PC-3 (cell line): ENCODE results near the gene TIAM1. TPM values are rescaled to one million over a fixed set of nuclear protein-coding genes. Genes with fewer than 3 reads are reported as not detected.

Experiments used
- ATAC-seq: fragments of 200-7000 bp; cut with Tn5 transposase; 2 replicates; pipeline ENCODE4 v1.9.1; 2020; ENCODE audit warnings: mild to moderate bottlenecking, moderate library complexity
- BruUV-seq: library from RNA; stranded (reverse); fragments of 400-500 nt; replicated peaks from 2 replicates; lab custom pipeline; 2021; lab: Mats Ljungman, UMichigan
- CTCF ChIA-PET: fragments of 300-600 bp; sonication (Branson Sonifier 250); formaldehyde crosslinking; loops from one replicate; lab custom pipeline; 2022; ENCODE audit warnings: antibody characterized with exemption; lab: Charles Lee
- POLR2A ChIA-PET: fragments of 300-600 bp; sonication (Branson Sonifier 250); formaldehyde crosslinking; loops from one replicate; lab custom pipeline; 2022; ENCODE audit warnings: antibody characterized with exemption; ENCODE audit not compliant: unreplicated experiment; lab: Charles Lee
- DNase-seq: peaks from one replicate; pipeline ENCODE4 v3.0.0-alpha.2; 2015
- H2AFZ ChIP-seq: fragments of 300-600 bp; sonication (generic); 2 replicates; pipeline ENCODE4 v1.6.0; 2016; ENCODE audit warnings: antibody characterized with exemption, low read length
- H3F3A ChIP-seq: fragments of 300-600 bp; sonication (generic); one replicate; pipeline ENCODE4 v1.6.0; 2017; ENCODE audit warnings: antibody characterized with exemption, low read length, control low read depth, mild to moderate bottlenecking; ENCODE audit not compliant: unreplicated experiment
- H3K27ac ChIP-seq: fragments of 300-600 bp; sonication (generic); 2 replicates; pipeline ENCODE4 v1.5.1; 2016; ENCODE audit warnings: mild to moderate bottlenecking, low read length
- H3K27me3 ChIP-seq: fragments of 300-600 bp; sonication (generic); 2 replicates; pipeline ENCODE4 v1.6.1; 2016; ENCODE audit warnings: low read length, mixed read lengths
- H3K36me3 ChIP-seq: fragments of 300-600 bp; sonication (generic); 2 replicates; pipeline ENCODE4 v1.6.1; 2016; ENCODE audit warnings: low read depth, mixed run types, low read length, mixed read lengths
- H3K4me1 ChIP-seq: fragments of 300-600 bp; sonication (generic); 2 replicates; pipeline ENCODE4 v1.5.1; 2016; ENCODE audit warnings: low read length; ENCODE audit not compliant: insufficient read depth
- H3K4me2 ChIP-seq: fragments of 300-600 bp; sonication (generic); 2 replicates; pipeline ENCODE4 v1.6.0; 2016; ENCODE audit warnings: low read length
- H3K4me3 ChIP-seq: fragments of 300-600 bp; sonication (generic); 2 replicates; pipeline ENCODE4 v1.5.1; 2016; ENCODE audit warnings: mild to moderate bottlenecking, low read length, mixed read lengths
- H3K79me2 ChIP-seq: fragments of 300-600 bp; sonication (generic); 2 replicates; pipeline ENCODE4 v1.6.1; 2017; ENCODE audit warnings: low read length, mixed read lengths
- H3K9ac ChIP-seq: fragments of 300-600 bp; sonication (generic); 2 replicates; pipeline ENCODE4 v1.6.0; 2016; ENCODE audit warnings: mild to moderate bottlenecking, low read length
- H3K9me2 ChIP-seq: fragments of 300-600 bp; sonication (generic); replicated peaks from 2 replicates; pipeline ENCODE4 v1.6.1; 2016; ENCODE audit warnings: mixed run types, low read length, mixed read lengths
- H3K9me3 ChIP-seq: fragments of 300-600 bp; sonication (generic); 2 replicates; pipeline ENCODE4 v1.6.1; 2016; ENCODE audit warnings: low read length, mixed read lengths
- H4K20me1 ChIP-seq: fragments of 300-600 bp; sonication (generic); 2 replicates; pipeline ENCODE4 v1.6.1; 2016; ENCODE audit warnings: low read length, mixed read lengths
- CTCF ChIP-seq: fragments of 300-600 bp; sonication (generic); conservative IDR thresholded peaks from 2 replicates; pipeline ENCODE4 v1.5.1; 2017; ENCODE audit warnings: antibody characterized with exemption, low read depth, mild to moderate bottlenecking, low read length
- EZH2 ChIP-seq: fragments of 300-600 bp; sonication (generic); IDR thresholded peaks from one replicate; pipeline ENCODE4 v1.6.1; 2017; ENCODE audit warnings: antibody characterized with exemption, mild to moderate bottlenecking, low read length; ENCODE audit not compliant: unreplicated experiment
- EZH2phosphoT487 ChIP-seq: fragments of 300-600 bp; sonication (generic); IDR thresholded peaks from 2 replicates; pipeline ENCODE4 v1.6.1; 2018; ENCODE audit warnings: mild to moderate bottlenecking, antibody characterized with exemption, low read length, borderline replicate concordance
- intact Hi-C: fragments of 100-400 bp; cut with micrococcal nuclease; formaldehyde crosslinking; loops from 2 replicates; pipeline ENCODE4 v1.9.0; 2023
- total RNA-seq: library from RNA; depleted of rRNA; stranded (reverse); fragments of >200 nt; gene quantifications from 2 replicates; pipeline ENCODE4 v1.2.3, GENCODE V29; 2014

TIAM1 gene
- total RNA-seq, 1 experiment from 2014 or later: 19.1 TPM

DNA sequence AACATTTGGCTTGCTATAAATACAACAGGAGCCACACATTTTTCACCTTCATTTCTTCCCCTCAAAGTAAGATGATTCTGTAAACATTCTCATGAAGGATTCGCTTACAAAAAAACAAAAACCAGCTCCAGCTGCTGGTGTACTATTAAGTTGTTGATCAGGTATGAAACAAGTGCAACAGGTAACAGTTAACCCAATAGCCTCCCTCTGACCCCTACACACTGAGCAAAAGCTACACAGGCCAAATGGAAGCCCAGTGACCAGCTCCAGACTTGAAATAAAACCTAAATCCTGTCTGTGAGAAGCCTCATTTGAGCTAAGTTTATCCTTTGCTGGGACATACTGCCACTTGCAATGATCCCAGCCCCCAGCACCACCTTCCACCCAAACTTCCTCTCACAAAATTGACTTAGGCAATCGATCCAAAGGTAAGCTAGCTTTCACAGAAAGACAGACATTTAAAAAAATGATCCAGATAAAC is 991 bp downstream of the TIAM1 start:
- peak; percentile 12 for DNase-seq
- Histone ChIP-seq H3K27ac (peak overlapping the region; percentile 62), H3K27me3 (no peaks in the 10 kb centered on the region), H3K79me2 (peaks cover 41% of the 10 kb centered on the region), H3K4me1 (peaks cover 37% of the 10 kb centered on the region), H2AFZ (peak overlapping the region; percentile 69), H3K4me2 (peak overlapping the region; percentile 94), H3K4me3 (peak overlapping the region; percentile 85), H3K9ac (peak overlapping the region; percentile 81), H3K9me3 (no peaks in the 10 kb centered on the region), H3K36me3 (no peaks in the 10 kb centered on the region), H3K9me2 (no peaks in the 10 kb centered on the region), H3F3A (no peaks in the 10 kb centered on the region), H4K20me1 (peaks cover 31% of the 10 kb centered on the region; the same call in 1 of the 2 replicates)
- ChIA-PET CTCF (interaction anchor here (0.6 to 0.9 kb wide), 3 partner anchors 49 to 153 kb away, joined by 4 to 5 read pairs (median 4); no protein-coding TSS in a partner anchor), POLR2A (interaction anchor here (0.6 kb wide), 1 partner anchor 140 kb away, joined by 3 read pairs; no protein-coding TSS in a partner anchor)
- intact Hi-C loops: loop anchor here (10.0 kb wide), 1 partner anchor 238 kb away; no protein-coding TSS in a partner anchor
- no peak for TF ChIP-seq EZH2phosphoT487
- no peak for TF ChIP-seq CTCF
- TF ChIP-seq EZH2: no peak
- no TSS peak for BruUV-seq
- ATAC-seq: no peak; the same call in 1 of the 2 replicates

- Histone ChIP-seq H4K20me1 (peaks cover 31% of the 10 kb centered on the region; the same call in 1 of the 2 replicates), H3K9me3 (no peaks in the 10 kb centered on the region), H3K4me2 (peak overlapping the region; percentile 94), H3K36me3 (peaks cover 3% of the 10 kb centered on the region; the same call in 1 of the 2 replicates), H3K27me3 (no peaks in the 10 kb centered on the region), H3F3A (no peaks in the 10 kb centered on the region), H3K79me2 (peaks cover 41% of the 10 kb centered on the region), H2AFZ (no peak overlapping the region), H3K9ac (no peak overlapping the region), H3K4me3 (peak overlapping the region; percentile 85), H3K27ac (no peak overlapping the region), H3K4me1 (peaks cover 32% of the 10 kb centered on the region), H3K9me2 (no peaks in the 10 kb centered on the region)
- CTCF ChIA-PET: interaction anchor here (0.6 kb wide), 1 partner anchor 122 kb away, joined by 4 read pairs; no protein-coding TSS in a partner anchor
- POLR2A ChIA-PET: interaction anchor here (0.6 kb wide), 1 partner anchor 140 kb away, joined by 3 read pairs; no protein-coding TSS in a partner anchor
- BruUV-seq: no TSS peak
- TF ChIP-seq CTCF (no peak), EZH2phosphoT487 (no peak), EZH2 (no peak)
- ATAC-seq (no peak), DNase-seq (peak; percentile 69)
- intact Hi-C loops: loop anchor here (10.0 kb wide), 1 partner anchor 238 kb away; no protein-coding TSS in a partner anchor
Measured at GRCh38 chr21:31342348-31342747, 1.7 kb downstream of the TIAM1 start.

DNA sequence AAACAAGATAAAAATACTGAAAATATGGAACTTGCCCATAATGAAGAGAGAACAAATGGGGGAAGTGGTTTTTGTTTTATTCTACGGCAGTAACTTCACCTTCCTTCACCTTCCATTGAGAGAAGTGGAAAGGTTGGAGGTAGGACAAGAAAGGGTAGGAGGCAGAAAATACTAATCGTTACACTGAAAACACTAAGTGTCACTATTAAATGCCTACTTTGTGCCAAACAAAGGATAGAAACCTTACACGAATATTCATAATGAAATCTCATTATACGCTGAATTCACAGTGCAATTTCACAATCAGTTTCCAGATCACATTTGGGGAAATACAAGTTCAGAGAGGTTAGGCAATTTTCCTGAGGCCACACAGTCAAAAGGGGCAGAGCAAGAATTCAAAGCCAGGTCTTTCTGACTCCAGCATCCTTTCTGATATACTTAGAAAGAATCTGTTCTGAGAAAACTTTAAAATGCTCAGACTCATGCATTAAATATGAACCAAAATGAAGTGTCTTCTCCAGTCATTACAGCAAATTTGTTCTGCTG is 3.0 kb downstream of the TIAM1 start:
- Histone ChIP-seq H3F3A (no peaks in the 10 kb centered on the region), H3K9ac (no peak overlapping the region), H3K9me3 (no peaks in the 10 kb centered on the region), H3K27me3 (no peaks in the 10 kb centered on the region), H2AFZ (no peak overlapping the region), H4K20me1 (peaks cover 31% of the 10 kb centered on the region; the same call in 1 of the 2 replicates), H3K27ac (no peak overlapping the region), H3K79me2 (peaks cover 41% of the 10 kb centered on the region), H3K4me1 (peaks cover 38% of the 10 kb centered on the region), H3K9me2 (no peaks in the 10 kb centered on the region), H3K36me3 (peaks cover 3% of the 10 kb centered on the region; the same call in 1 of the 2 replicates), H3K4me3 (no peak overlapping the region), H3K4me2 (no peak overlapping the region)
- intact Hi-C loops: loop anchor here (10.0 kb wide), 1 partner anchor 236 kb away; no protein-coding TSS in a partner anchor
- no TSS peak for BruUV-seq
- POLR2A ChIA-PET: no interaction called here
- ATAC-seq (no peak), DNase-seq (no peak)
- no peak for TF ChIP-seq EZH2phosphoT487
- TF ChIP-seq CTCF: no peak
- CTCF ChIA-PET: no interaction called here
